A673 (cell line): ENCODE results near the gene CUL1.

Experiments
- EZH2 ChIP-seq: fragments of 200-600 bp; sonication (generic); IDR thresholded peaks from 2 replicates; pipeline ENCODE4 v1.6.1; 2017; ENCODE audit warnings: borderline replicate concordance, low read depth, mild to moderate bottlenecking, mixed read lengths, antibody characterized with exemption, low read length; ENCODE audit not compliant: poor library complexity, severe bottlenecking
- TF ChIP-seq, protein P1 (sequence below): fragments of 300-800, 200-600 bp; sonication (generic); conservative IDR thresholded peaks from 2 replicates; pipeline ENCODE4 v1.5.1; 2017; ENCODE audit warnings: low read depth, mild to moderate bottlenecking, antibody characterized with exemption, low read length, moderate library complexity, mixed read lengths

DNA sequence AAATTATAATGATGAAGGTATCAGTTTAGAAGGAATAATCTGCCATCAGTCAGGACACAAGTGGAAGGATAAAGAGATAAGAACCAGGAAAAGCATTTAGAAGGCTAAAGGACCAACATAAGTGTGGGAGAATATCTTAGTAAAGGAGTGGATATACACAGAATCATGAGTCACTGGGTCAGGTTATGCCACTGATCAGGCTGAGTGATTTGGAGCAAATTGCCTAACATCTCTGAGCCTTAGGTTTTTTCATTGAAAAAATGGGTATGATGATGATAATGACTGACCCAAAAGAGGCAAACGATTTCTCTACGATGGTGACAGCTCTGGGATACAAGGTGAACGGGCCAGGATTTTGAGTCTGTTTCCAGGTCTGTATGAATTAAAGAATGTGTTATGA lies 2.8 kb upstream of the CUL1 start:
- TF ChIP-seq, protein P1, sequence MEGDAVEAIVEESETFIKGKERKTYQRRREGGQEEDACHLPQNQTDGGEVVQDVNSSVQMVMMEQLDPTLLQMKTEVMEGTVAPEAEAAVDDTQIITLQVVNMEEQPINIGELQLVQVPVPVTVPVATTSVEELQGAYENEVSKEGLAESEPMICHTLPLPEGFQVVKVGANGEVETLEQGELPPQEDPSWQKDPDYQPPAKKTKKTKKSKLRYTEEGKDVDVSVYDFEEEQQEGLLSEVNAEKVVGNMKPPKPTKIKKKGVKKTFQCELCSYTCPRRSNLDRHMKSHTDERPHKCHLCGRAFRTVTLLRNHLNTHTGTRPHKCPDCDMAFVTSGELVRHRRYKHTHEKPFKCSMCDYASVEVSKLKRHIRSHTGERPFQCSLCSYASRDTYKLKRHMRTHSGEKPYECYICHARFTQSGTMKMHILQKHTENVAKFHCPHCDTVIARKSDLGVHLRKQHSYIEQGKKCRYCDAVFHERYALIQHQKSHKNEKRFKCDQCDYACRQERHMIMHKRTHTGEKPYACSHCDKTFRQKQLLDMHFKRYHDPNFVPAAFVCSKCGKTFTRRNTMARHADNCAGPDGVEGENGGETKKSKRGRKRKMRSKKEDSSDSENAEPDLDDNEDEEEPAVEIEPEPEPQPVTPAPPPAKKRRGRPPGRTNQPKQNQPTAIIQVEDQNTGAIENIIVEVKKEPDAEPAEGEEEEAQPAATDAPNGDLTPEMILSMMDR: no peak
- TF ChIP-seq EZH2: no peak
